ENCODE results near the gene INTS11.
A peak's percentile ranks its signal among the peaks of the same experiment; 100 is the strongest.

INTS11 gene

GRCh38 chr1:1307923-1308755, 16.3 kb downstream of the INTS11 start, which contains the start of the genes ACAP3 and PUSL1:
TSS of gene ACAP3 (minus strand) at chr1:1307930. CDS start at chr1:1307815, 115 bp downstream.
TSS of gene PUSL1 (plus strand) at chr1:1308597. CDS start at chr1:1308644, 47 bp downstream.
- H3K4me3 ChIP-seq (ENCODE audit: low read length), result peak within 1 kb of the TSS; percentile 86
- peaks cover 38% of the 10 kb centered on the region for H3K4me1 ChIP-seq (ENCODE audit: control insufficient read depth, insufficient read depth, low read length)
- DNase-seq (ENCODE audit: low read depth), result peak; percentile 96
- H3K9me3 ChIP-seq (ENCODE audit: control insufficient read depth, low read length), result no peaks in the 10 kb centered on the region
- peak within 1 kb of the TSS; percentile 89 for H3K9ac ChIP-seq (ENCODE audit: low read length)
- no peaks in the 10 kb centered on the region for H3K27me3 ChIP-seq (replicated peaks; ENCODE audit: control insufficient read depth, insufficient read depth, low read length)
- H3K36me3 ChIP-seq (ENCODE audit: control insufficient read depth, insufficient read depth, low read length, severe bottlenecking), result peaks cover 31% of the 10 kb centered on the region

GRCh38 chr1:1307261-1307922, 17.1 kb downstream of the INTS11 start:
- peak; percentile 77 for DNase-seq (ENCODE audit: low read depth)
- Histone ChIP-seq H3K9ac (ENCODE audit: low read length) (peak overlapping the region; percentile 89), H3K36me3 (ENCODE audit: control insufficient read depth, insufficient read depth, low read length, severe bottlenecking) (peaks cover 24% of the 10 kb centered on the region), H3K27me3 (replicated peaks; ENCODE audit: control insufficient read depth, insufficient read depth, low read length) (no peaks in the 10 kb centered on the region), H3K4me1 (ENCODE audit: control insufficient read depth, insufficient read depth, low read length) (peaks cover 38% of the 10 kb centered on the region), H3K4me3 (ENCODE audit: low read length) (peak overlapping the region; percentile 83), H3K9me3 (ENCODE audit: control insufficient read depth, low read length) (no peaks in the 10 kb centered on the region)

- peaks cover 20% of the 10 kb centered on the region for H3K36me3 ChIP-seq (ENCODE audit: control insufficient read depth, insufficient read depth, low read length, severe bottlenecking)
- no peak for DNase-seq (ENCODE audit: low read depth)
- peak overlapping the region; percentile 89 for H3K9ac ChIP-seq (ENCODE audit: low read length)
- peaks cover 38% of the 10 kb centered on the region for H3K4me1 ChIP-seq (ENCODE audit: control insufficient read depth, insufficient read depth, low read length)
- peak overlapping the region; percentile 83 for H3K4me3 ChIP-seq (ENCODE audit: low read length)
- H3K27me3 ChIP-seq (replicated peaks; ENCODE audit: control insufficient read depth, insufficient read depth, low read length), result no peaks in the 10 kb centered on the region
- no peaks in the 10 kb centered on the region for H3K9me3 ChIP-seq (ENCODE audit: control insufficient read depth, low read length)
Measured at GRCh38 chr1:1306661-1307260, 17.7 kb downstream of the INTS11 start.

GRCh38 chr1:1306070-1306660, 18.3 kb downstream of the INTS11 start:
- Histone ChIP-seq H3K9me3 (ENCODE audit: control insufficient read depth, low read length) (no peaks in the 10 kb centered on the region), H3K4me3 (ENCODE audit: low read length) (peak overlapping the region; percentile 83), H3K36me3 (ENCODE audit: control insufficient read depth, insufficient read depth, low read length, severe bottlenecking) (peaks cover 14% of the 10 kb centered on the region), H3K27me3 (replicated peaks; ENCODE audit: control insufficient read depth, insufficient read depth, low read length) (no peaks in the 10 kb centered on the region), H3K9ac (ENCODE audit: low read length) (peak overlapping the region; percentile 89), H3K4me1 (ENCODE audit: control insufficient read depth, insufficient read depth, low read length) (peaks cover 38% of the 10 kb centered on the region)
- DNase-seq (ENCODE audit: low read depth), result peak; percentile 45

- Histone ChIP-seq H3K9me3 (ENCODE audit: control insufficient read depth, low read length) (no peaks in the 10 kb centered on the region), H3K9ac (ENCODE audit: low read length) (peak overlapping the region; percentile 89), H3K4me3 (ENCODE audit: low read length) (peak overlapping the region; percentile 83), H3K27me3 (replicated peaks; ENCODE audit: control insufficient read depth, insufficient read depth, low read length) (no peaks in the 10 kb centered on the region), H3K4me1 (ENCODE audit: control insufficient read depth, insufficient read depth, low read length) (peaks cover 38% of the 10 kb centered on the region), H3K36me3 (ENCODE audit: control insufficient read depth, insufficient read depth, low read length, severe bottlenecking) (peaks cover 8% of the 10 kb centered on the region)
- DNase-seq (ENCODE audit: low read depth), result peak; percentile 87
Measured at GRCh38 chr1:1305300-1306069, 19.0 kb downstream of the INTS11 start.

GRCh38 chr1:1304331-1305299, 19.8 kb downstream of the INTS11 start:
- H3K9ac ChIP-seq (ENCODE audit: low read length), result peak overlapping the region; percentile 89
- peak; percentile 80 for DNase-seq (ENCODE audit: low read depth)
- H3K4me3 ChIP-seq (ENCODE audit: low read length), result peak overlapping the region; percentile 83

GRCh38 chr1:1303736-1304135, 20.7 kb downstream of the INTS11 start:
- Histone ChIP-seq H3K36me3 (ENCODE audit: control insufficient read depth, insufficient read depth, low read length, severe bottlenecking) (no peaks in the 10 kb centered on the region), H3K9ac (ENCODE audit: low read length) (no peak overlapping the region), H3K9me3 (ENCODE audit: control insufficient read depth, low read length) (no peaks in the 10 kb centered on the region), H3K4me3 (ENCODE audit: low read length) (no peak overlapping the region), H3K27me3 (replicated peaks; ENCODE audit: control insufficient read depth, insufficient read depth, low read length) (no peaks in the 10 kb centered on the region), H3K4me1 (ENCODE audit: control insufficient read depth, insufficient read depth, low read length) (peaks cover 32% of the 10 kb centered on the region)
- DNase-seq (ENCODE audit: low read depth), result no peak

More at GRCh38 chr1:1304331-1305299, 19.8 kb downstream of the INTS11 start:
- no peaks in the 10 kb centered on the region for H3K27me3 ChIP-seq (replicated peaks; ENCODE audit: control insufficient read depth, insufficient read depth, low read length)
- H3K36me3 ChIP-seq (ENCODE audit: control insufficient read depth, insufficient read depth, low read length, severe bottlenecking), result no peaks in the 10 kb centered on the region
- H3K4me1 ChIP-seq (ENCODE audit: control insufficient read depth, insufficient read depth, low read length), result peaks cover 37% of the 10 kb centered on the region
- H3K9me3 ChIP-seq (ENCODE audit: control insufficient read depth, low read length), result no peaks in the 10 kb centered on the region

- DNase-seq (ENCODE audit: low read depth), result no peak
- H3K4me1 ChIP-seq (ENCODE audit: control insufficient read depth, insufficient read depth, low read length), result peaks cover 32% of the 10 kb centered on the region
- no peaks in the 10 kb centered on the region for H3K9me3 ChIP-seq (ENCODE audit: control insufficient read depth, low read length)
- no peaks in the 10 kb centered on the region for H3K27me3 ChIP-seq (replicated peaks; ENCODE audit: control insufficient read depth, insufficient read depth, low read length)
- no peaks in the 10 kb centered on the region for H3K36me3 ChIP-seq (ENCODE audit: control insufficient read depth, insufficient read depth, low read length, severe bottlenecking)
- no peak overlapping the region for H3K9ac ChIP-seq (ENCODE audit: low read length)
- no peak overlapping the region for H3K4me3 ChIP-seq (ENCODE audit: low read length)
Measured at GRCh38 chr1:1302951-1303509, 21.4 kb downstream of the INTS11 start.

- peak; percentile 32 for DNase-seq (ENCODE audit: low read depth)
- Histone ChIP-seq H3K9ac (ENCODE audit: low read length) (no peak overlapping the region), H3K27me3 (replicated peaks; ENCODE audit: control insufficient read depth, insufficient read depth, low read length) (no peaks in the 10 kb centered on the region), H3K9me3 (ENCODE audit: control insufficient read depth, low read length) (no peaks in the 10 kb centered on the region), H3K36me3 (ENCODE audit: control insufficient read depth, insufficient read depth, low read length, severe bottlenecking) (peaks cover 2% of the 10 kb centered on the region), H3K4me1 (ENCODE audit: control insufficient read depth, insufficient read depth, low read length) (peaks cover 30% of the 10 kb centered on the region), H3K4me3 (ENCODE audit: low read length) (no peak overlapping the region)
Measured at GRCh38 chr1:1302006-1302430, 22.4 kb downstream of the INTS11 start.
